Gastroesophageal sphincter (tissue), 4 donors: ENCODE results near the gene SPR. TPM values are rescaled to one million over a fixed set of nuclear protein-coding genes. Genes with fewer than 3 reads are reported as not detected.

ENCODE experiments used
- ATAC-seq: fragments of 150-250 bp; one replicate; pipeline ENCODE4 v1.9.1; 2016; ENCODE audit warnings: mild to moderate bottlenecking, moderate library complexity
- H3K27ac ChIP-seq, 4 donors: fragments of 200-600 bp; sonication (generic) in 3 of 4; 1 replicate in 3 of 4; 2 replicates in 1 of 4; pipeline ENCODE4 v1.5.1; 2016 to 2019
- H3K27me3 ChIP-seq: fragments of 200-600 bp; sonication (generic); one replicate; pipeline ENCODE4 v1.5.1; 2019
- H3K36me3 ChIP-seq, 2 donors: fragments of 200-600 bp; sonication (generic); one replicate each; pipeline ENCODE4 v1.5.1; 2019; ENCODE audit warnings: control low read depth in 1 of 2
- H3K4me1 ChIP-seq, 3 donors: fragments of 200-600 bp; sonication (generic); 1 replicate in 2 of 3; 2 replicates in 1 of 3; pipeline ENCODE4 v1.5.1; 2016 to 2019; ENCODE audit warnings: control low read depth in 2 of 3
- H3K4me3 ChIP-seq, 2 donors: fragments of 200-600 bp; sonication (generic); one replicate each; pipeline ENCODE4 v1.5.1; 2019; ENCODE audit warnings: mild to moderate bottlenecking in 1 of 2, moderate library complexity in 1 of 2
- H3K9me3 ChIP-seq, 3 donors: fragments of 200-600 bp; sonication (generic); one replicate each; pipeline ENCODE4 v1.5.1; 2017 to 2019; ENCODE audit warnings: control low read depth in 2 of 3
- EP300 ChIP-seq: sonication (generic); formaldehyde crosslinking; IDR thresholded peaks from one replicate; pipeline ENCODE4 v1.6.1; 2017; ENCODE audit warnings: antibody characterized with exemption, mild to moderate bottlenecking
- POLR2A ChIP-seq, 2 donors: fragments of 450-650 bp; IDR thresholded peaks; one replicate each; pipeline ENCODE4 v1.6.1; 2017; ENCODE audit warnings: antibody characterized with exemption in 2 of 2, mild to moderate bottlenecking in 2 of 2, moderate library complexity in 1 of 2
- POLR2AphosphoS5 ChIP-seq: sonication (generic); formaldehyde crosslinking; IDR thresholded peaks from one replicate; pipeline ENCODE4 v1.6.1; 2017; ENCODE audit warnings: antibody characterized with exemption
- WGBS, 2 donors: methylation state at CpG; one replicate each; pipeline ENCODE4 v1.1.5; 2018; ENCODE audit warnings: low coverage in 1 of 2; 5-methylcytosine and 5-hydroxymethylcytosine counted together
- total RNA-seq, 4 donors: library from RNA; depleted of rRNA; stranded (reverse); fragments of >200 nt; gene quantifications; one replicate each; pipeline ENCODE4 v1.1.0, GENCODE V29; 2016
- TF ChIP-seq, protein P1 (sequence below), 4 experiments: fragments of 200-600 bp in 2 of 4; fragments of 450-650 bp in 2 of 4; sonication (generic) in 1 of 4; IDR thresholded peaks; one replicate each; pipeline ENCODE4 v1.5.1; 2017 to 2019; ENCODE audit warnings: antibody characterized with exemption in 4 of 4, mild to moderate bottlenecking in 2 of 4, moderate library complexity in 2 of 4

Gene SPR
- total RNA-seq, 4 donors from 2014 or later, result 26.1 to 48.5 (median 39.4) TPM

DNA sequence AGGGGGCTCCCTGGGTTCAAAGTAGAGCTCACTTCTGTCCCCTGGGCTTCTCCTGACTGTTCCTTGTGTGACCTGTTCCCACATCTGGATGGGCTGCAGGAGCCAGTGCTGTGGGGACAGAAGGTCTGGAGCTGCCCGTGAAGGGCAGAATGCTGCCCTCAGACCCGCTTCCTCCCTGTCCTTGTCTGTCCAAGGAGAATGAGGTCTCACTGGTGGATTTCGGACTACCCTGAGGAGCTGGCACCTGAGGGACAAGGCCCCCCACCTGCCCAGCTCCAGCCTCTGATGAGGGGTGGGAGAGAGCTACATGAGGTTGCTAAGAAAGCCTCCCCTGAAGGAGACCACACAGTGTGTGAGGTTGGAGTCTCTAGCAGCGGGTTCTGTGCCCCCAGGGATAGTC, 45.6 kb downstream of the SPR start:
- H3K9me3 ChIP-seq, result no peaks in the 10 kb centered on the region
- no CpG with 5 or more reads among the region's 4 CpGs for WGBS, 2 donors
- no peak for ATAC-seq
- H3K36me3 ChIP-seq, result no peaks in the 10 kb centered on the region
- H3K27me3 ChIP-seq, result peaks cover 70% of the 10 kb centered on the region
- no peak overlapping the region for H3K4me3 ChIP-seq
- TF ChIP-seq POLR2AphosphoS5, result no peak
- TF ChIP-seq EP300, result no peak
- TF ChIP-seq POLR2A (IDR thresholded peaks at IDR 0.05), result no peak
- TF ChIP-seq, protein P1, sequence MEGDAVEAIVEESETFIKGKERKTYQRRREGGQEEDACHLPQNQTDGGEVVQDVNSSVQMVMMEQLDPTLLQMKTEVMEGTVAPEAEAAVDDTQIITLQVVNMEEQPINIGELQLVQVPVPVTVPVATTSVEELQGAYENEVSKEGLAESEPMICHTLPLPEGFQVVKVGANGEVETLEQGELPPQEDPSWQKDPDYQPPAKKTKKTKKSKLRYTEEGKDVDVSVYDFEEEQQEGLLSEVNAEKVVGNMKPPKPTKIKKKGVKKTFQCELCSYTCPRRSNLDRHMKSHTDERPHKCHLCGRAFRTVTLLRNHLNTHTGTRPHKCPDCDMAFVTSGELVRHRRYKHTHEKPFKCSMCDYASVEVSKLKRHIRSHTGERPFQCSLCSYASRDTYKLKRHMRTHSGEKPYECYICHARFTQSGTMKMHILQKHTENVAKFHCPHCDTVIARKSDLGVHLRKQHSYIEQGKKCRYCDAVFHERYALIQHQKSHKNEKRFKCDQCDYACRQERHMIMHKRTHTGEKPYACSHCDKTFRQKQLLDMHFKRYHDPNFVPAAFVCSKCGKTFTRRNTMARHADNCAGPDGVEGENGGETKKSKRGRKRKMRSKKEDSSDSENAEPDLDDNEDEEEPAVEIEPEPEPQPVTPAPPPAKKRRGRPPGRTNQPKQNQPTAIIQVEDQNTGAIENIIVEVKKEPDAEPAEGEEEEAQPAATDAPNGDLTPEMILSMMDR (IDR thresholded peaks at IDR 0.05), result no peak
- no peak overlapping the region for H3K27ac ChIP-seq
- peaks cover 0 to 12% (median 0%) of the 10 kb centered on the region in 3 donors for H3K4me1 ChIP-seq

DNA sequence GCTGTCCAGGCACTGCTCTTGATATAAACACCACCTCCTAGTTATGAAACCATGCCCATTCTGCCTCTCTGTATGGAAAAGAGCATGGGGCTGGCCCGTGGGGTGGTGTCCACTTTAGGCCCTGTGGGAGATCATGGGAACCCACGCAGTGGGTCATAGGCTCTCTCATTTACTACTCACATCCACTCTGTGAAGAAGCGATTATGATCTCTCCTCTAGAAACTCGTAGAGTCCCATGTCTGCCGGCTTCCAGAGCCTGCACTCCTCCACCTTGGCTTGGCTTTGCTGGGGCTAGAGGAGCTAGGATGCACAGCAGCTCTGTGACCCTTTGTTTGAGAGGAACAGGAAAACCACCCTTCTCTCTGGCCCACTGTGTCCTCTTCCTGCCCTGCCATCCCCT, 46.0 kb downstream of the SPR start:
- WGBS, 2 donors, result 93% methylated on average over 3 of the region's 5 CpGs; no CpG with 5 or more reads in 1 of the 2 donors
- Histone ChIP-seq H3K4me3 (no peak overlapping the region), H3K27ac (no peak overlapping the region), H3K36me3 (no peaks in the 10 kb centered on the region), H3K4me1 (peaks cover 0 to 12% (median 0%) of the 10 kb centered on the region in 3 donors), H3K9me3 (no peaks in the 10 kb centered on the region), H3K27me3 (peaks cover 66% of the 10 kb centered on the region)
- no peak for ATAC-seq
- TF ChIP-seq, protein P1 (IDR thresholded peaks at IDR 0.05), result no peak
- TF ChIP-seq POLR2AphosphoS5 (no peak), EP300 (no peak), POLR2A (IDR thresholded peaks at IDR 0.05) (no peak)

DNA sequence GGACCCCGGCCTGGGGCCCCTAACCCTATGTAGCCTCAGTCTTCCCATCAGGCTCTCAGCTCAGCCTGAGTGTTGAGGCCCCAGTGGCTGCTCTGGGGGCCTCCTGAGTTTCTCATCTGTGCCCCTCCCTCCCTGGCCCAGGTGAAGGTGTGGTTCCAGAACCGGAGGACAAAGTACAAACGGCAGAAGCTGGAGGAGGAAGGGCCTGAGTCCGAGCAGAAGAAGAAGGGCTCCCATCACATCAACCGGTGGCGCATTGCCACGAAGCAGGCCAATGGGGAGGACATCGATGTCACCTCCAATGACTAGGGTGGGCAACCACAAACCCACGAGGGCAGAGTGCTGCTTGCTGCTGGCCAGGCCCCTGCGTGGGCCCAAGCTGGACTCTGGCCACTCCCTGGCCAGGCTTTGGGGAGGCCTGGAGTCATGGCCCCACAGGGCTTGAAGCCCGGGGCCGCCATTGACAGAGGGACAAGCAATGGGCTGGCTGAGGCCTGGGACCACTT, 46.5 kb downstream of the SPR start:
- WGBS, 2 donors, result 88% methylated on average over 3 of the region's 12 CpGs; no CpG with 5 or more reads in 1 of the 2 donors
- ATAC-seq, result no peak

DNA sequence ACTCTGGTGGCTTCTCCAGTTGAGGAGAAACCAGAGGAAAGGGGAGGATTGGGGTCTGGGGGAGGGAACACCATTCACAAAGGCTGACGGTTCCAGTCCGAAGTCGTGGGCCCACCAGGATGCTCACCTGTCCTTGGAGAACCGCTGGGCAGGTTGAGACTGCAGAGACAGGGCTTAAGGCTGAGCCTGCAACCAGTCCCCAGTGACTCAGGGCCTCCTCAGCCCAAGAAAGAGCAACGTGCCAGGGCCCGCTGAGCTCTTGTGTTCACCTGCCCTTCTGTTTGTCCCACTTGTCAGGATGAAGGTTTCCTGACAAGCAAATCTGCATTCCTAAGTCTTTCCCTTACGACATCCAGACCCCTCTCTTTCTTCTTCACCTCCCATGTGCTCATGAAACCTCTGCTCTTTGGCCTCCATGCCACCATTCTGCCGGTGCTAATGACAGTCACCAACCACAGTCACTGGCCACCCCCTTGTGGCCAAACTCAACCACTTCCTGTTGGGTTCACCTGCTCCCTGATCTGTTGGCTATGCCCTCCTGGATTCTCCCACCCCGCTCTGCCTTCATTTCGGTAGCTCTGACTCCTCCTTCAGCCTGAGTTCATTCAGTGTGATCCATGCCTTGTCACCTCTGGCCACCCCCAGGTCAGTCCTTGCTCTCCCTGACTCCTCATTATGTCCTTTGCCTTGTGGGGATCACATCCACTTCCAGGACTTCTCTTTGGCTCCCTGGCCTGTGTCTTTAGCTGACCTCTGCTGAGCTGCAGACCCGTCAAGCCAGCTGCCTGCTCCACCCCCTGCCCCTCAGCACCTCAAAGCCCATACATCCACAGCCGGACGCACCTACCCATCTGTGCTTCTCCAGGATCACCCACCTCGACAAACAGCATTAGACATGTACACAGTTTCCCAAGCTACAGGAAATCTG, 47.7 kb downstream of the SPR start:
- no peaks in the 10 kb centered on the region for H3K9me3 ChIP-seq
- no peak overlapping the region for H3K4me3 ChIP-seq
- no peak overlapping the region for H3K27ac ChIP-seq
- peaks cover 0 to 12% (median 0%) of the 10 kb centered on the region in 3 donors for H3K4me1 ChIP-seq
- TF ChIP-seq, protein P1 (IDR thresholded peaks at IDR 0.05), result peak in 1 of 4 experiments; percentile 14
- TF ChIP-seq POLR2AphosphoS5, result no peak
- no peak for ATAC-seq
- H3K36me3 ChIP-seq, result no peaks in the 10 kb centered on the region
- peaks cover 48% of the 10 kb centered on the region for H3K27me3 ChIP-seq
- WGBS, 2 donors, result 71 to 80% methylated on average over 2 to 9 of the region's 14 CpGs

More for the DNA sequence above, 46.5 kb downstream of the SPR start:
- H3K27ac ChIP-seq, result no peak overlapping the region
- H3K36me3 ChIP-seq, result no peaks in the 10 kb centered on the region
- TF ChIP-seq POLR2A (IDR thresholded peaks at IDR 0.05) (no peak), POLR2AphosphoS5 (no peak), EP300 (no peak)
- TF ChIP-seq, protein P1 (IDR thresholded peaks at IDR 0.05), result no peak
- H3K9me3 ChIP-seq, result no peaks in the 10 kb centered on the region
- H3K4me1 ChIP-seq, result peaks cover 0 to 12% (median 0%) of the 10 kb centered on the region in 3 donors
- peaks cover 61% of the 10 kb centered on the region for H3K27me3 ChIP-seq
- H3K4me3 ChIP-seq, result no peak overlapping the region
